Measurements from ENCODE around the gene DPYSL4. TPM values are rescaled to one million over a fixed set of nuclear protein-coding genes. Genes with fewer than 3 reads are reported as not detected.

The DPYSL4 gene
- total and polyA plus RNA-seq, 2 of the 4 experiments (the other 2 are of a cell fraction) = 8.1 to 30.5 TPM

- Histone ChIP-seq H3K4me2 (ENCODE audit: low read depth, low read length) (no peak overlapping the region), H2AFZ (replicated peaks; ENCODE audit: low read length, poor library complexity) (no peak overlapping the region), H3K56ac (ENCODE audit: extremely low read depth, insufficient read depth, low read length) (no peak overlapping the region), H4K5ac (ENCODE audit: low read depth, low read length) (no peak overlapping the region), H3K9ac (ENCODE audit: low read depth, low read length) (no peak overlapping the region), H2AK5ac (ENCODE audit: low read depth, low read length) (no peak overlapping the region), H3K27me3 (ENCODE audit: control insufficient read depth, insufficient read depth, low read length) (peaks cover 12% of the 10 kb centered on the region), H4K8ac (ENCODE audit: low read depth in 2 of 2, low read length in 2 of 2) (no peak overlapping the region), H4K20me1 (ENCODE audit: insufficient read depth, low read length) (no peaks in the 10 kb centered on the region), H2BK15ac (ENCODE audit: low read depth, low read length) (no peak overlapping the region), H3K36me3 (ENCODE audit: control insufficient read depth, insufficient read depth, low read length) (no peaks in the 10 kb centered on the region), H3K79me1 (ENCODE audit: low read depth in 1 of 2, low read length in 2 of 2) (no peaks in the 10 kb centered on the region), H2BK120ac (ENCODE audit: low read depth, low read length) (no peak overlapping the region), H2AK9ac (replicated peaks; ENCODE audit: low read depth, low read length, poor library complexity) (no peak overlapping the region), H3K18ac (ENCODE audit: low read depth, low read length) (no peak overlapping the region), H3K14ac (replicated peaks; ENCODE audit: low read depth, low read length) (no peak overlapping the region), H3K27ac (ENCODE audit: insufficient read depth, low read length) (no peak overlapping the region), H3K4me1 (ENCODE audit: control insufficient read depth, insufficient read depth, low read length) (no peaks in the 10 kb centered on the region), H3K9me3 (ENCODE audit: control insufficient read depth, insufficient read depth, low read length) (no peaks in the 10 kb centered on the region; the same call in 1 of the 2 replicates), H4K91ac (ENCODE audit: insufficient read depth, low read depth, low read length) (no peak overlapping the region), H2BK5ac (ENCODE audit: low read depth, low read length, poor library complexity, severe bottlenecking) (no peak overlapping the region), H2BK20ac (ENCODE audit: low read depth, low read length) (no peak overlapping the region), H3K4ac (ENCODE audit: low read depth, low read length) (no peak overlapping the region), H3K23ac (ENCODE audit: low read depth, low read length) (no peak overlapping the region), H3K9me1 (ENCODE audit: insufficient read depth, low read length) (no peaks in the 10 kb centered on the region), H3K4me3 (ENCODE audit: insufficient read depth, low read depth, low read length) (no peak overlapping the region)
- in situ Hi-C loops (cut with MboI; ENCODE audit: low sequenced_read_pairs) = no loop called here
- 78% methylated on average over 30 of the region's 46 CpGs; no CpG with 5 or more reads in 1 of the 2 experiments for WGBS, 2 experiments (ENCODE audit: extremely low coverage in 2 of 2, insufficient read length in 1 of 2)
- no TSS peak for BruUV-seq (replicated peaks)
- TF ChIP-seq RCOR1 (IDR thresholded peaks at IDR 0.05; ENCODE audit: insufficient replicate concordance, low read length) (no peak), NFE2L2 (IDR thresholded peaks at IDR 0.05; ENCODE audit: low read depth, low read length) (no peak), SMC3 (IDR thresholded peaks at IDR 0.05; ENCODE audit: low read depth, low read length) (no peak), BHLHE40 (IDR thresholded peaks at IDR 0.05; ENCODE audit: low read depth, low read length) (no peak), POLR2A (IDR thresholded peaks at IDR 0.05; ENCODE audit: low read depth, low read length) (no peak), RAD21 (IDR thresholded peaks at IDR 0.05; ENCODE audit: low read length) (no peak), CHD1 (IDR thresholded peaks at IDR 0.05; ENCODE audit: low read depth, low read length) (no peak), MAZ (IDR thresholded peaks at IDR 0.05; ENCODE audit: borderline replicate concordance, low read depth, low read length) (no peak), CEBPB (IDR thresholded peaks at IDR 0.05; ENCODE audit: low read depth, low read length) (no peak), MAFK (IDR thresholded peaks at IDR 0.05; ENCODE audit: low read depth, low read length) (no peak), FOS (IDR thresholded peaks at IDR 0.05; ENCODE audit: low read depth, low read length) (no peak), RFX5 (IDR thresholded peaks at IDR 0.05; ENCODE audit: low read depth, low read length) (no peak), CTCF (conservative IDR thresholded peaks at IDR 0.05; ENCODE audit: low read depth, low read length) (no peak), MXI1 (IDR thresholded peaks at IDR 0.05; ENCODE audit: borderline replicate concordance, low read depth, low read length) (no peak)
- TF ChIP-seq, protein P1, sequence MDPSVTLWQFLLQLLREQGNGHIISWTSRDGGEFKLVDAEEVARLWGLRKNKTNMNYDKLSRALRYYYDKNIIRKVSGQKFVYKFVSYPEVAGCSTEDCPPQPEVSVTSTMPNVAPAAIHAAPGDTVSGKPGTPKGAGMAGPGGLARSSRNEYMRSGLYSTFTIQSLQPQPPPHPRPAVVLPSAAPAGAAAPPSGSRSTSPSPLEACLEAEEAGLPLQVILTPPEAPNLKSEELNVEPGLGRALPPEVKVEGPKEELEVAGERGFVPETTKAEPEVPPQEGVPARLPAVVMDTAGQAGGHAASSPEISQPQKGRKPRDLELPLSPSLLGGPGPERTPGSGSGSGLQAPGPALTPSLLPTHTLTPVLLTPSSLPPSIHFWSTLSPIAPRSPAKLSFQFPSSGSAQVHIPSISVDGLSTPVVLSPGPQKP (IDR thresholded peaks at IDR 0.05; ENCODE audit: borderline replicate concordance, low read depth, low read length) = no peak
- TF ChIP-seq, protein P2, sequence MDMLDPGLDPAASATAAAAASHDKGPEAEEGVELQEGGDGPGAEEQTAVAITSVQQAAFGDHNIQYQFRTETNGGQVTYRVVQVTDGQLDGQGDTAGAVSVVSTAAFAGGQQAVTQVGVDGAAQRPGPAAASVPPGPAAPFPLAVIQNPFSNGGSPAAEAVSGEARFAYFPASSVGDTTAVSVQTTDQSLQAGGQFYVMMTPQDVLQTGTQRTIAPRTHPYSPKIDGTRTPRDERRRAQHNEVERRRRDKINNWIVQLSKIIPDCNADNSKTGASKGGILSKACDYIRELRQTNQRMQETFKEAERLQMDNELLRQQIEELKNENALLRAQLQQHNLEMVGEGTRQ (IDR thresholded peaks at IDR 0.05; ENCODE audit: low read depth, low read length) = no peak
- ATAC-seq (ENCODE audit: low read depth) (no peak), DNase-seq (no peak)
- intact Hi-C loops (cut with micrococcal nuclease) = no loop called here
- CTCF ChIA-PET = no interaction called here
- dilution Hi-C loops (cut with HindIII; ENCODE audit: low sequenced_read_pairs, unreplicated experiment) = no loop called here
- POLR2A ChIA-PET (ENCODE audit: unreplicated experiment) = no interaction called here
Observed at GRCh38 chr10:132169766-132170560, 16.8 kb upstream of the DPYSL4 start.

Data from IMR-90 (cell line).